OCI-LY1 (cell line): ENCODE measurements around the gene KRTAP3-2.

Source experiments
- H2AFZ ChIP-seq: fragments of 200-600 bp; sonication (generic), shearing (Covaris generic); 2 replicates; pipeline ENCODE4 v1.6.0; 2014; ENCODE audit warnings: antibody characterized with exemption, mild to moderate bottlenecking, low read length
- H3F3A ChIP-seq: fragments of 200-600 bp; sonication (generic), shearing (Covaris generic); 2 replicates; pipeline ENCODE4 v1.6.0; 2014; ENCODE audit warnings: mild to moderate bottlenecking, antibody characterized with exemption, low read length, moderate library complexity; ENCODE audit not compliant: insufficient read depth
- H3K27ac ChIP-seq: fragments of 200-600 bp; sonication (generic); 2 replicates; pipeline ENCODE4 v1.5.1; 2014; ENCODE audit warnings: low read length, mixed run types, mild to moderate bottlenecking, low read depth; ENCODE audit not compliant: poor library complexity, severe bottlenecking
- H3K27me3 ChIP-seq: fragments of 200-600 bp; sonication (generic); 2 replicates; pipeline ENCODE4 v1.6.0; 2014; ENCODE audit warnings: antibody characterized with exemption, mild to moderate bottlenecking, low read length, moderate library complexity; ENCODE audit not compliant: insufficient read depth
- H3K36me3 ChIP-seq: fragments of 200-600 bp; sonication (generic); 2 replicates; pipeline ENCODE4 v1.6.1; 2014; ENCODE audit warnings: mild to moderate bottlenecking, antibody characterized with exemption, low read length, moderate library complexity, mixed read lengths; ENCODE audit not compliant: insufficient read depth
- H3K4me1 ChIP-seq: fragments of 200-600 bp; sonication (generic); 2 replicates; pipeline ENCODE4 v1.5.1; 2014; ENCODE audit warnings: mild to moderate bottlenecking, low read length, moderate library complexity; ENCODE audit not compliant: insufficient read depth, severe bottlenecking
- H3K4me2 ChIP-seq: fragments of 200-600 bp; sonication (generic), shearing (Covaris generic); 2 replicates; pipeline ENCODE4 v1.6.1; 2014; ENCODE audit warnings: low read length
- H3K4me3 ChIP-seq: fragments of 200-600 bp; sonication (generic); 2 replicates; pipeline ENCODE4 v1.5.1; 2014; ENCODE audit warnings: low read length, low read depth, mild to moderate bottlenecking, mixed read lengths; ENCODE audit not compliant: poor library complexity, severe bottlenecking
- H3K79me2 ChIP-seq: fragments of 200-600 bp; shearing (Covaris generic); 2 replicates; pipeline ENCODE4 v1.6.1; 2016; ENCODE audit warnings: mixed run types, low read length, mixed read lengths; ENCODE audit not compliant: insufficient read depth
- H3K9ac ChIP-seq: fragments of 200-600 bp; sonication (generic), shearing (Covaris generic); 2 replicates; pipeline ENCODE4 v1.6.1; 2014; ENCODE audit warnings: mild to moderate bottlenecking, low read length, mixed read lengths
- H3K9me2 ChIP-seq: fragments of 200-600 bp; sonication (generic), shearing (Covaris generic); 2 replicates; pipeline ENCODE4 v1.6.1; 2014; ENCODE audit warnings: low read depth, mild to moderate bottlenecking, low read length, mixed read lengths
- H3K9me3 ChIP-seq: fragments of 200-600 bp; shearing (Covaris generic); 2 replicates; pipeline ENCODE4 v1.6.1; 2014; ENCODE audit warnings: low read length, mixed read lengths
- H4K20me1 ChIP-seq: fragments of 200-600 bp; sonication (generic), shearing (Covaris generic); 2 replicates; pipeline ENCODE4 v1.6.0; 2016; ENCODE audit warnings: mild to moderate bottlenecking, low read length; ENCODE audit not compliant: insufficient read depth
- CTCF ChIP-seq: fragments of 200-600 bp; sonication (generic), shearing (Covaris generic); IDR thresholded peaks from 2 replicates; pipeline ENCODE4 v1.5.1; 2017; ENCODE audit warnings: mild to moderate bottlenecking, antibody characterized with exemption, low read length, moderate library complexity, mixed read lengths
- EZH2 ChIP-seq: fragments of 200-600 bp; sonication (generic), shearing (Covaris generic); IDR thresholded peaks from 2 replicates; pipeline ENCODE4 v1.8.0; 2017; ENCODE audit warnings: borderline replicate concordance, mixed run types, mild to moderate bottlenecking, antibody characterized with exemption, low read length, moderate library complexity, mixed read lengths

KRTAP3-2 gene

GRCh38 chr17:41020336-41020735 is 20.6 kb upstream of the KRTAP3-2 start:
- no peaks in the 10 kb centered on the region for H3F3A ChIP-seq
- TF ChIP-seq CTCF (no peak), EZH2 (no peak)
- no peaks in the 10 kb centered on the region for H3K9me2 ChIP-seq
- no peak overlapping the region for H3K9ac ChIP-seq
- no peaks in the 10 kb centered on the region for H3K9me3 ChIP-seq
- H3K4me1 ChIP-seq, result no peaks in the 10 kb centered on the region
- H3K36me3 ChIP-seq, result no peaks in the 10 kb centered on the region
- no peaks in the 10 kb centered on the region for H3K27me3 ChIP-seq
- H3K4me3 ChIP-seq, result no peak overlapping the region
- H4K20me1 ChIP-seq, result no peaks in the 10 kb centered on the region
- no peak overlapping the region for H3K4me2 ChIP-seq
- no peak overlapping the region for H2AFZ ChIP-seq
- no peak overlapping the region for H3K27ac ChIP-seq
- no peaks in the 10 kb centered on the region for H3K79me2 ChIP-seq

- TF ChIP-seq EZH2 (no peak), CTCF (no peak)
- no peak overlapping the region for H3K4me2 ChIP-seq
- no peaks in the 10 kb centered on the region for H4K20me1 ChIP-seq
- H3K27ac ChIP-seq, result no peak overlapping the region
- no peaks in the 10 kb centered on the region for H3K9me2 ChIP-seq
- no peaks in the 10 kb centered on the region for H3K36me3 ChIP-seq
- H3F3A ChIP-seq, result no peaks in the 10 kb centered on the region
- no peaks in the 10 kb centered on the region for H3K27me3 ChIP-seq
- no peak overlapping the region for H3K4me3 ChIP-seq
- H3K9ac ChIP-seq, result no peak overlapping the region
- H3K79me2 ChIP-seq, result no peaks in the 10 kb centered on the region
- H3K9me3 ChIP-seq, result no peaks in the 10 kb centered on the region
- no peak overlapping the region for H2AFZ ChIP-seq
- no peaks in the 10 kb centered on the region for H3K4me1 ChIP-seq
Observed at GRCh38 chr17:41019415-41019814, 19.7 kb upstream of the KRTAP3-2 start.

GRCh38 chr17:41018541-41018940 is 18.8 kb upstream of the KRTAP3-2 start:
- Histone ChIP-seq H3F3A (no peaks in the 10 kb centered on the region), H3K79me2 (no peaks in the 10 kb centered on the region), H2AFZ (no peak overlapping the region), H4K20me1 (no peaks in the 10 kb centered on the region), H3K4me3 (no peak overlapping the region), H3K36me3 (no peaks in the 10 kb centered on the region), H3K27ac (no peak overlapping the region), H3K4me2 (no peak overlapping the region), H3K27me3 (no peaks in the 10 kb centered on the region), H3K9me3 (no peaks in the 10 kb centered on the region), H3K9me2 (no peaks in the 10 kb centered on the region), H3K4me1 (no peaks in the 10 kb centered on the region), H3K9ac (no peak overlapping the region)
- no peak for TF ChIP-seq EZH2
- TF ChIP-seq CTCF, result no peak
